ENCODE measurements around the gene SLC22A23.

Gene SLC22A23

DNA sequence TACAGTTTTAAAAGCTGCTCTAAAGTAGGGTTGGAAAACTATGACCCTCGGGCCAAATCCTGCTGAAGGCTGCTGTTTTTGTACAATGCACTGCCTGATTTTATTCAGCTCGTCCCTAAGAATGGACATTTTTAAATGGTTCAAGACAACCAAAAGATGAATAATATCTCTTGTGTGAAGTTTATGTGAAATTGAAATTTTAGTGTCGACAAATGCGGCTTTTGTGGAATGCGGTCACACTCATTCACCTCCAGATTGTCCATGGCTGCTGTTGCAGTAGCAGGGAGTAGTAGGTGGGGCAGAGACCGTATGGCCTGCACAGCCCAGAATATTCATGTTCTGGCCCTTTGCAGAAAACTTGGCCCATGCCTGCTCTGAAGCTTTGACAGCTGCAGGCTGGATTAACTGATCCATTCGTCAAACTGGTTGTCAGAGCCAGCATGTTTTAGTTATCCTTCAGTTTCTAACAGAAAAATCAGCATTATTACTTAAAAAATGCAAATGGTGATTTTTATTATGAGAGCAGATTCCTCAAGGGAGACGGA, 106.5 kb downstream of the SLC22A23 start:
- no peak for DNase-seq

DNA sequence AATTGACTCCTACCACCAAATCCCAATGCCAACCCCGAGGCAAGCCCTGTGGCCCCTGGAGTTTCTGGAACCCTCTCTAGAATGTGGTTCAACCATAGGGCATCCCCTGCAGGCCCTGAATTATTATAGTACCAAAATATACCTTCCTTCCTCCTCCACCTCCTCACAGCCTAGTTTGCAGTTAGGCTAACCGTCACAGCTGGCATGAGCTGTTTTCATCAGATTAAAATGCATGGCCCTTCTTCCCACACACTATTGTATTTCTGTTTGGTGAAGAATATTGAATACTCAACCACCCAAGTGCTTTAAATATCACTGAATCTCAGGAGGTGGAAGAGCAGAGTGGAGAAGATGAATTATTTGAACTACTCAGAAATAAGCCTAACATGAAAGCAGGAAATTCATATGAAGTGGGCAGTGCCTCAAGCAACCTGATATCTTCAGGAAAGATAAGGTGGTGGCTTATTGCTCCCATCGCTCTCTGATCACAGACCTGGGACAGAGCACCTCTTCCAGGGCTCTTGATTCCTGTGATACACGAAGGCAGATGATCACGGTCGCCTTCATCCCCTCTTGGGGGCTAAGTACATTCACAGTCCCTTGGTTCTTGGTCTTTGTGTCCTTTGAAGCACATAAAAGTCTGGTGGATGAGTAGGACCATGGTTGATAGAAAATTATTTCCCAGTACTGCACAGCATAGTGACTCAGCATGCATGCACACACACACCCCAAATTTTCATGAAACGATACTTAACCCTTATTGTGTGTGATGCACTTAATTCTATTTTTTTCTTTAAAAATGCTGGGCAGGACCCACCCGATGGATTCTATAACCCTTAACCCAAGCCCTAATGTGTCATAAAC, 107.2 kb downstream of the SLC22A23 start:
- no peak for DNase-seq

DNA sequence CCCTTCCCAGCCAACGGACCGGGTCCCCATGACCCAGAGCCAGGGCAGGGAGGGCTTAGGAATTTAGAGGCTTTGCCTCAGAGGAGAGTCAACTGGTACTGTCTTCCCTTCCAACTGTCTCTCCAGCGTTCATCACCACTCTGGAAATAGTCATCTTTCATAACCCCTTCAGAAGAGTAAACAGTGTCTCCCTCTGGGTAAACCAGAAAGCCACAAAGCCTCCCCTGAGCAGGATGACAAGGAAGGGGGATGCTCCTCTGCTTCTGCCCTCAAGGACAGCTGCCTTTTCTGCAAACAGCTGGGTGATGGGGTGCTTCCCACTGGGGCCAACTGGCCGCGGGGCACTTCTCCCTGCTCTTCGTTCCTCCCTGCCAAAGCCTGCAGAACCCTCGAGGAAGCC, 108.0 kb downstream of the SLC22A23 start:
- DNase-seq = no peak

DNA sequence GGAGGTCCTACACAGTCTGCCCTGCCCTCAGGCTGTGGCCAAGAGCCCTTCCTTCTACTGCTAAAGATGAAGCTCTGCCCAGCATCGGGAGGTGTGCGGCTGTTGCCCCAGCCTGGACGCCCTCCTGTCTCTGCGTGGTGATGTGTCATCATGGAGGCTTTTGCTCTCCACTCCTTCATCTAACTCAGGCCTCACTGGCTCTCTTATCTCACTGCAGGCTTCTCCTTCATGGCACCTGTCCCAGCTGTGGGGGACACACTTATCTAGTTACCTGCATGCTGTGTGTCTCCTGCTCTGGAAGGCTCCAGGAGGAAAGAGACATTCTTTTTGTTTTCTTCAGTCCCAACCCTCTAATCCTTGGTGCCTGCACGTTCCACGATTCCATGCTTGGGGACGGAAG, 109.0 kb downstream of the SLC22A23 start:
- DNase-seq = no peak

DNA sequence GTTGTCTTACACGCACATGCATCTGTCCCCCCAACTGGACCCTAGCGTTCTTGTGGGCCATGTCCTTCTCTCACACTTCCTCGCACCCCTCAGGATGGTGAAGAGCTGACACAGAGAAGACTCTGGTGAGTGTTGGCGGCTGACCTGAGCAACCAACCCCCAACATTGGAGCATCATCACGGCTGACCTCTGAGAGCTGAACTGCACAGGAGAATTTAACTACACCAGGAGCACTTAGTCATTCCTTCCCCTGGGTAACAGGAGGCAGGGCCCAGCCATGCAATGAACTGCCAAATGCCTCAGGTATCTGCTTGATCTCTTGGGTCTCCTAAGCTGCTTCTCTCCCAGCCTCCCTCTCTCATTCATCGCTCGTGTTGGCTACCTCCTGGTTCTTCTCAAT, 109.6 kb downstream of the SLC22A23 start:
- no peak for DNase-seq

DNA sequence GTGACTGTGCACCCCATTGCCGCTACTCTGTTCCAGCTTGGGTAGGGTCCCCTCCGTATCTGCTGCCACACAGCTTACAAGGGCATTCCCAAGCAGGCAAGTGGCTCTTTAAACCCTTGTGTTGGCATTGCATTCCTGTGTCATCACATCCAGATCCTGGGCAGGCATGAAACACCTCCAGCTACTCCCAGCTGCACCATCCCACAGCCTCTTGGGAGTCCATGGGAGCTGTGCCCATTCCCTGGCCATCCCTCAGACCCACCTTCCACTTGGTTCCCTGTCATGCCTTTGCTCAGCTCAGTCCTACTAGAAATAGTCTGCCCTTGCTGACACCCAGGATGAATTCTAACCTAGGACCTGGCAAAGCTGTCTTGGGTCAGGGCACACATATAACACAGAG, 110.4 kb downstream of the SLC22A23 start:
- DNase-seq = no peak

DNA sequence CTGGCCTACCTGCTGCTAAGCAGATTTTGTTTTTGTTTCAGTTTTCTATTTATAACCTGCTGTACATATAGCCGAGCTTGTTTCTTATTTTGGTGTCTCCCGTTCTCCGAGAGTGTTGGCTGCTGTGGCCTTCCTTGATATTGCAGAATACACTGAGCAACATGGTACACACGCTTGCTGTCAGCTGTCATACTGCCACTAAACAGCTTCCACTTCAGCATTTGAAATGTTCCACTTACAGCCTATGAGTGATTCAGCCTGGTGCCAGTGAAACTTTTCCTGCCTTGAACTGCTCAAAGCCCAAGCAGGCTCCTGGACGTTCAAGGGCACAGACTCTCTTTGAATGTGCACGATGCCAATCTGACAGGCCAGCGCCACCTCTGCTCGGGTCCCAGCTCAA, 111.0 kb downstream of the SLC22A23 start:
- no peak for DNase-seq

DNA sequence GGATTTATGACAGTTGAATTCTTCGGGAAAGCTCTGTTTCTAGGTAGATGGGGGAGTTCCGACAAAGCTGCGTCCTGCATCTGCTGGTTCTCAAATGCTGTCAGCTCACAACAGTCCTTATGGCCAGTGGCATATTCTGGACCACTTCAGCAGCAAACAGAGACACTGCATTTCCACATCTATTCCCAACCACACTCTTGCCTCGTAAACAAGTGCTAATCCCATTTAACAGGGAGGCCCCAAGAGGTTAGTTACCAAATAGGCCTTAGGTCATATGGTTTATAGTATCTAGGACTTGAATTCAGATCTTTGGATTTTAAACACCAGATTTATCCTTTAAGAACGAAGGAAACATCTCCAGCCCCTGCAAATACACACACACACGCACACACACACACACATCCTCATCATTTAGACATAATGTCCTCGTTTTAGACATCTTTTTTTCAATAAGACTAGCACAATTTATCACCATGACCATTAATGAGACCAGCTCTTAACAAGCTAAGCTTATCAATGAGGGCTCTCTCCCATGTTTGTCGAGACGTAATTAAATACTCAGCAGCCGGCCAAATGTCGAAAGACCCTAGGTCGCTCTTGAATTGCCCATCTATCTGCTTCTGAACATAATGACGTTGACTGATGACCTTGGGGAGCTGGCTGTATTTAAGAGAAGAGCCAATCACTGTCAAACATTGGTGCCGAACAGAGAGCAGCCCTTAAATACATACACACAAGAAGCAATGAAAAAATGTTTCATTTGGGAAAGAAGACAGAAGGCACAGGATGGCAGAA, 113.6 kb downstream of the SLC22A23 start:
- DNase-seq = no peak

DNA sequence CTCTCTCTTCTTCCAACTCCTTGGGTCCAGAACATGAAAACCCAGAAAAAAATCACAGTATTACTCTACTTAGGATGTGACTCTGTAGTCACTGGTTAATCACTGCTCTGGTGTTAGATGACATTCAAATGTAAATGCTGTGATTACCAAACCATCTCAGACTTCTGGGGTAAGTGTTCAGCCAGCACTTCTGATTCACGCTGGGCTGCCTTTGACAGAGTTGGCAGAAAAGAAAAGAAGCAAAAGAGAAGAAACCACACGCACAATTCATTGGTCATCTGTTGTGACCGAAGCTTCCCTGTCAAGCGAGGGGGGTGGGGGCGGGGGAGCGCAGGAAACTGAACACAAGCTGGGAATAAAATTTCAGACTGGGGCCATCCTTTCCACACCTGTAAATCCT, 115.4 kb downstream of the SLC22A23 start:
- no peak for DNase-seq

DNA sequence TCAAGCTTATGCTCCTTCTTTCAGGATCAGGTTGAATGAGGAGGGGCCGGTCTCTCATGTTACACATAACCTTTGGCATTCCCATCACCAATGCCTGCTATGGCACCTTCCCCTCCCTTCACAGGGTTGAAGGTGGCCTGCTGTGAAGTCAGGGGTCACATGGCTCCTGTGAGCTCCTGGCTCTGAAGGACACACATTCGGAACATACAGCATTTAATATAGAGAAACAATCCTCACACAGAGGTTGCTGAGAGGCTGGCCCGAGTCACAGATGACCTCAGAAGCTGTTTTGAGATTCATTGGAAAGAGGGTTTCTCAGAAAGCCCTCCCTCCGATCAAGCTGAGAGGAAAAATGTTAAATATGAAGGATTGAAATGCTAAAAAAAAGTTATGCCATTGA, 116.0 kb downstream of the SLC22A23 start:
- no peak for DNase-seq

DNA sequence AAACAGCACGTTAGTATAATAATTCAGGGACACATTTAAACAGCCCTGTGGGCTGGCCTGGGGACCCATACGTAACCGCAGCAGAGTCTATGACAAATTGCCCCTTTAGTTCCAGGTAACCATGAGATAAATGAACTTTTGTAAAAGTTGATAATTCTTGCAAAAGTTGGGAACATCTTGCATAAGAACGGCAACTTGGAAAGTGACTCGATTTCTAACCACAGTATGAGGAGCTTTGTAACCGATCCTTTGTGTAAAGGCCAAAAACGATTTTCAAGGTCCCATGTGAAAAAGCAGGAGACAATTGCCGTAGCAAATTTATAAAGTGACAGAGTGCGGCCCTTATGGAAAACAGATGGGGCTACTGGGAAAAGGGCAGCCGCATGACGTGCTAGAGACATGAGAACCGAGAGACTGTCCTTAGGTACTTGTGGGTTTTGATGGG, 116.5 kb downstream of the SLC22A23 start:
- DNase-seq = no peak

DNA sequence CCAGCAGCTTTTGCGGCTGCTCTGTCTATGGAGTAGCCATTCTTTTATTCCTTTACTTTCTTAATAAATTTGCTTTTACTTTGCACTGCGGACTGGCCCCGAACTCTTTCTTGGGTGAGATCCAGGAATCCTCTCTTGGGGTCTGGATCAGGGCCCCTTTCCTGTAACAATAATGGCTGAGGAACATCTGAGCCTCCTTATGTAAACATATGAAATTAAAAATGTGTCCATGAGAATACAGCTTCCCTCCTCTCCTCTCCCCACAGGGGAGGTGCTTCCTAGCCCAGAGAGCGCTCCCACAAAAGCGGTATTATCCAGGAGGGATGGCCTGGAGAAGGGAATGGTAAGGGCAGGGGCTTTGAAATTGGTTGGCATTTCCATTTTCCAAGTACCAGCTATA, 117.0 kb downstream of the SLC22A23 start:
- DNase-seq = no peak

DNA sequence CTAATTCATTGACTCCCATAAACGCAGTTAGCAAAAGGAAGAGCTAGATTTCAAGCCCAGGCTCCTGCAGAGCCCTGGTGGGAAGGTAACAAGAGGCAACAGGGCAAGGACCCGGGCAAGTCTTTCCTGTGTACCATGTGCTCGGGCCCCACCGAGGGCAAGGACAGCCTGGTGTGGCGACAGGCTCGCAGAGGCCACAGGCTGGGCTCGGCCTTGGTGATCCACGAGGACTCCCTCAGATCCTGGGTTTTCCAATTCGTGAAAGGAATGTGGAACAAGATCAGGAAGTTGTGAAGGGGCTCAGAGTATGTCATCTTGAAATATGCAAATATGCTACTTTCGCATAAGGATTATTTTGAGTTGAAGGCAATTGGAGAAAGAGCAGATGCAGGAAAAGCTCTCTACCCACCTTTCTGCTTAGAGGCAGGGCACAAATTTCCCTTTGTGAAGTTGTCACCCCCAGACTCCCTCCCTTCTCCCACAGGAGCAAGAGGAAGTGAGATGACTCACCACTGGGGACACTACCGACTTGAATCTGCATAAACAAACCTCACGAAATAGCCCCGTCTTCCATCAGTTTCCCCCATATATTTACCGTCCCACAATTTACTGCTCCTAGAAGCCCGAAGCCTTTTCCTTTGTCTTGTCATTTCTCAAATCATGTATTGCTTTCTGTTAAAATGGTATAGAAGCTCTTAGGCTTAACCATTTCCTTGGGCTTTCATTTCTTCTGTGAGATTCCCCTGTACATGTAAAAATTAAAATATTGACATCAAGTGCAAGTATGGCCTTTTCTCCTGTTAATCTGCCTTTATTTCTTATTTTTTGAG, 119.1 kb downstream of the SLC22A23 start:
- DNase-seq = no peak

DNA sequence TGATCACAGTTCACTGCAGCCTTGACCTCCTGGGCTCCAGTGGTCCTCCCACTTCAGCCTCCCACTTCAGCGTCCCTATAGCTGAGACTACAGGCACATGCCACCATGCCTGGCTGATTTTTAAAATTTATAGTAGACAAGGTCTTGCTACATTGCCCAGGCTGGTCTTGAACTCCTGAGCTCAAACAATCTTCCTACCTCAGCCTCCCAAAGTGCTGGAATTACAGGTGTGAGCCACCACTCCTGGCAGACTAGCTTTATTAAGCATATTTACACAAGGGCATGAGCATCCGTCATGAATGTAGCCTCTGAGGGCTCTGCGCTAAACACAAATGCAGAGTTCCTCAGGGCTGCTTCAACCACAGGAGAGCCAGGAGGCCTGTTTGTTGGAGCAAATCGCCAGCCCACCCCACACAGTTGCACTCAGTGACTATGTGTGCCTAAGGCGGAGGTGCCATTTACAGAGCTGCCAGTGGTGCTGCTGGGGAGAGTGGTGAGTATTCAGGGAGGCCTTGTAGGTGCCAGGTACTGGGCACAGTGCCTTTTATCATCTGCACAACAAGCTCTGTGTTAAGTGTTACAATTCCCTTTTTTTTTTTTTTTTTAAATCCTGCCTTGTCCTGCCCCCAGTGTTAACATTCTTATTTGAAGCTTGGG, 119.9 kb downstream of the SLC22A23 start:
- DNase-seq = no peak

DNA sequence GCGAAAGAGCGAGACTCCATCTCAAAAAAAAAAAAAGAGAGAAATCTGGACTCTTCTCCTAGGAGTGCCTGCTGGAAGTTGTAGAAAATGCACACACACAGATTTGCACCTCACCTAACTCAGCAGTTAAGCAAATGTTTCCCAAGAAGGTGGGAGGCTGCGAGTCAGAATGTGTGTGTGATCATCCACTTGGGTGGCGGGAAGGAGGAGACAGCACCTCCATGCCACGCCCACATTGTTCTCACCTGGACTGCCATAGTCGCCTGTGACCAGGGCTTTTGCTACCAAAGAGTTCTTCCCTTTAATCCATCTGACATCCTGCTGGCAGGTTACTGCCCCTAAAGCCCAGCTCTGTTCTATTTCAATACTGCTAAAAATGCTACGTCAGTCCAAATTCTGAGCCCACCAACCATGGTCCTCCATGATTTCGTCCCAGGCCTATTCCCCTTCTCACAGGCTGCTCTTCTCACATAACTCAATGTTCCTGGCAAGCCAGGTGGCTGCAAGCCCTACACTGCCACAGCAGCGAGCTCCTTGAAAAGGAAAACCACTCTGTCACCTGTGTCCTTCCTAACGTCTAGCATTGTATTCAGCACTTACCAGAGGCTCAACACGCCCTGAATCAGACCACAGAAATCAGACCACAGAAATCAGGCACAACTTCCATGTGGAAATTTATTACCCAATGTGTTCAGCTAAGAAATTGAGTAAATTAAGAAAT, 120.6 kb downstream of the SLC22A23 start:
- no peak for DNase-seq

DNA sequence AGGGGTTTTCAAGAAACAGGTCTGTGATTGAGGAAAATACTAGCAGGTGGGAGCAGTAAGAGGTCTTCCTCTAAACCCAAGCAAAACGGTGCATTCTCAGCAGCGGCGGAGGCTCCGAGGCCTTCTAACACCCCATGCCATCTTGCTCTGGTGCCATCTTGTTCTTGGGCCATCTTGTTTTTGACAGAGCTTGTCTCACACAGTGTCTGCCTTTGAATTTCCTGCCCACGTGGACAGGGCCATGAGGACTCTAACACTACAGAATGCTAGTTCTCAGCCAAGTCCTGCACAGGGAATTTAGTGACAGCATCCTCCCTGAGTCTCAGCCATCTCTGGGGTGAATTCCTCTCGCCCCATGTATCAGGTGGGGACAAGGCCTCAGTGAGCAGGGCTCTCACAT, 121.7 kb downstream of the SLC22A23 start:
- DNase-seq = no peak

DNA sequence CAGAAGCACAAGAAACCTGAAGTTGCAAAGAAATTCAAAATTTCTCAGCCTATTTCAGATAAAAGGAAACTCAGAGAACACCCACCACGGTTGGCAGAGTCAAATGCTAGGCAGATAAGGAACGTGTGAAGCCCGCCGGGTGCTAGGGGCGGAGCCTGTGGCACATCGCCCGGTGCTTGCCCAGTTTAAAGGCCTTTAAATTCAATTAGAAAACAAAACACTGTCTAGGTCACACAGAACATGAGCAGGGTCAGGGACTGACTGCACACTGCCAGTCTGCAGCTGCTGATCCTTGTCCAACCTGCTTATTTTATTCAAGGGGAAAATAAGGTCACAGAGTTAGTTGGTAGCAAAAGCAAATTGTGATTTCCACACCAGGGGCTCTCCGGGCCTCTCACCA, 122.3 kb downstream of the SLC22A23 start:
- DNase-seq = no peak

DNA sequence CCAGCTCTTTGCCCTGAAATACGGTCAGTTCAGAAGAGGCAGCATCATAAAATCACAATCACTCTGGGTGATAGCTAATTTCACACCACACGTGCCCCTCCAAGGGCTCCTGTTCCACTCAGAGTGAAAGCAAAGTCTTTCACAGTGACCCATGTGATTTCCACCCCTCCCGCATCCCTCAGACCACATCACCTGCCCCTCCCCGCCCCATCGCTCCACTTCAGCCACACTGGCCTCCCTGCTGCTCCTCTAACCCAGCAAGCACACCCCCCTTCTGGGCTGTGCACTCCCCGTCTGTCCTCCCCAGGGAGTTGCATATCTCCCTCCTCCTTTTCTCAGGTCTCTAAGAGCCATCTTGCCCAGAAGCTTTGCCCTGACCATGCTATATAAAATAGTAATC, 123.6 kb downstream of the SLC22A23 start:
- DNase-seq = no peak

DNA sequence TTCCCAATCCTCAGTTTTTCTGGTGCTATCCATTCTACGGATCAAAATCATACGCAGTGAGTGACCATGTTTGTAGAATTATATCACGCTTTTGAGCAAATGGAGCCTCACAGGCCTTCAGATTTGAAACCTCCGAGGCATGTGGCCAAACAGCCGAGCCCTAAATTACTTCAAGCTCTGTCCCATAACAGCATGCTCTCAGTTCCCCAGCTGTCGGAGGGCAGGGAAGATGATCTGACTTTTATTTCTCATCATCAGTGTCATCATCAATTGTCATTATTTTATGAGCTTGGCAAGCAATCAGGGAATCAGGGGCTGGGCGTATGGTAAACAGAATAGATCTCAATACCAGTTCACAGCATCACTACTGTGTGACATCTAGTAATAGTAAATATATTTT, 124.9 kb downstream of the SLC22A23 start:
- no peak for DNase-seq

DNA sequence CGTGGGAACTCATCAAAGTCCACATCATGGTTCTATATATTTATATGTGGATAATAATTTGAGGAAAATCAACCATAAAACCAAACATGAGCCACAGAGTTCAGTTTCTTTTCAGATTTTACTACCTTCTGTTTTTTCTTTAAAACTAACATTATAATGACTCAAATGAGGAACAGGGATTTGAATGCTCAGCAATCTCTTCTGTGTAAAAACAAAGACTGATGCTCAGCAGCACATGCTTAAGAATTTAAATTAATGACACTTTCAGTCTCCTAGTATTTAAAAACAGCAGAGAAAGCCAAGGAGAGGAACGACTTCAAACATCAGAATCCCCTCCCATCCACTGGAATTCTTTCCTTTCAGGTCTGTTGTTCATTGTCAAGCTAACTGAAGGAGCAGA, 125.4 kb downstream of the SLC22A23 start:
- no peak for DNase-seq

DNA sequence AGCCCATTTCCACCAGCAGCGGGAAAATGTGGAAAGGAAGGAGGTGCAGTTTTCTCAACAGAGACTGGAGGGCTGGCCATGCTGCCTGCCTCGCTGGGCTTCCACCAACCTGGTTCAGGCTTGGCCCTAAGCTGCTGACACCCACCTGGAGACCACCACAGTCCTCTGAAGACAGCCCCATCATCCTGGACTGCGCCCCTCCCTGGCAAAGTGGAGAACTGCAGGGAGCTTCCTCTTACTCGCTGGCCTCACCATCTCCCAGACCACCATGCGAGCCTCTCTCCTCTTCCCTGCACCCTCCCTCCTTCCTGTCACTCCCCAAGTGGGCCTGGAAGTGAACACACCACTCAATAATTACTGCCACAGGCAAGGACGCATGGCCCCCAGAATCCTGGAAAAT, 126.7 kb downstream of the SLC22A23 start:
- no peak for DNase-seq
